ENCODE measurements around the gene SLC5A5.

DNA sequence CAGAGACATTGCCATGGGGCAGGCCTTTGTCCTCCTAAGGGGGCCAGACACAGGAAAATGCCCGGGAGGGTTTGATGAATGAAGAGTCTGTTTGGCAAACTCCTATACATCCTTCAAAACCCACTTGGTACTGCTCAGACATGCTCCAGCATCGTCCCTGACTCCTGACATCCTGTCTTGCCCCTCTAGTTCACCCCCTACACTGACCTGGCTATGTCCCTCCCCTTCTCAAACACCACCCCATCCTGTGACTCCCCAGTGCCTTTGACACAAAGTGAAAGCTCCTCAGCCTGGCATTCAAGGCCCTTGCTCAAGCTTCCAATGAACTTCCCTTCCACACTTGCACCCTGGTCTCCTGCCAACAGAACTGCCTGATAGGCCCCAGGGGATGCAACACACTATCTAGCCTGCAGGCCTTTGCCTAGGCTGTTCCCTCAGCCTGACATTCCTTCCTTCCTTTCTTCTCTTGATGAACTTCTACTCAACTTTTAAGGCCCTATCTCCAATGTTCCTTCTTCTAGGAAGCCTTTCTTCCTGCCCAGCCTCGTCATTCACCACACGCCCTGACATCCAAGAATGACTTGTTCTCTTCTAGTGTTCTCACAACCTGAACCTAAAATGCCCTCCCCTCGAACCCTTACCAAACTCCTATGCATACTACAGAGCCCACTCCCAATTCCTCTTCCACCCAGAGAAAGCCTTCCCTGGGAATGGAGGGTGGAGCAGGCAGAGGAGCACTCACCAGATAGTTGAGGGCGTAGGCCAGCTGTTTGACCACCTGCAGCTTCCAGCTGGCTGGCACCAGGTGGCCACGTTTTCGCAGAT is 36.4 kb upstream of the SLC5A5 start:
- no peak for TF ChIP-seq GABPA (IDR thresholded peaks at IDR 0.05; ENCODE audit: low read depth)
- TF ChIP-seq, protein P1, sequence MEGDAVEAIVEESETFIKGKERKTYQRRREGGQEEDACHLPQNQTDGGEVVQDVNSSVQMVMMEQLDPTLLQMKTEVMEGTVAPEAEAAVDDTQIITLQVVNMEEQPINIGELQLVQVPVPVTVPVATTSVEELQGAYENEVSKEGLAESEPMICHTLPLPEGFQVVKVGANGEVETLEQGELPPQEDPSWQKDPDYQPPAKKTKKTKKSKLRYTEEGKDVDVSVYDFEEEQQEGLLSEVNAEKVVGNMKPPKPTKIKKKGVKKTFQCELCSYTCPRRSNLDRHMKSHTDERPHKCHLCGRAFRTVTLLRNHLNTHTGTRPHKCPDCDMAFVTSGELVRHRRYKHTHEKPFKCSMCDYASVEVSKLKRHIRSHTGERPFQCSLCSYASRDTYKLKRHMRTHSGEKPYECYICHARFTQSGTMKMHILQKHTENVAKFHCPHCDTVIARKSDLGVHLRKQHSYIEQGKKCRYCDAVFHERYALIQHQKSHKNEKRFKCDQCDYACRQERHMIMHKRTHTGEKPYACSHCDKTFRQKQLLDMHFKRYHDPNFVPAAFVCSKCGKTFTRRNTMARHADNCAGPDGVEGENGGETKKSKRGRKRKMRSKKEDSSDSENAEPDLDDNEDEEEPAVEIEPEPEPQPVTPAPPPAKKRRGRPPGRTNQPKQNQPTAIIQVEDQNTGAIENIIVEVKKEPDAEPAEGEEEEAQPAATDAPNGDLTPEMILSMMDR (IDR thresholded peaks at IDR 0.05 in 2 of 3, conservative IDR thresholded peaks at IDR 0.05 in 1 of 3; ENCODE audit: control insufficient read depth in 2 of 3, extremely low read depth in 1 of 3, insufficient read depth in 1 of 3, low read depth in 3 of 3, low read length in 3 of 3), result no peak
- TF ChIP-seq KAT2A (conservative IDR thresholded peaks at IDR 0.05; ENCODE audit: control insufficient read depth, low read depth, low read length), result no peak
- TF ChIP-seq IKZF2 (IDR thresholded peaks at IDR 0.05), result no peak
- no peak for TF ChIP-seq ZNF207 (IDR thresholded peaks at IDR 0.05; ENCODE audit: borderline replicate concordance)
- TF ChIP-seq POLR2A (IDR thresholded peaks at IDR 0.05; ENCODE audit: low read depth, low read length), result no peak
- TF ChIP-seq POLR2AphosphoS5 (IDR thresholded peaks at IDR 0.05; ENCODE audit: low read length), result no peak
